ENCODE measurements around the gene ESM1.
A peak's percentile ranks its signal among the peaks of the same experiment; 100 is the strongest.

The ESM1 gene

GRCh38 chr5:54975701-54976100, 9.7 kb downstream of the ESM1 start:
- DNase-seq, result no peak

- DNase-seq, result no peak
Measured at GRCh38 chr5:54969856-54970828, 15.3 kb downstream of the ESM1 start.

- DNase-seq, result no peak
Measured at GRCh38 chr5:54969242-54969641, 16.2 kb downstream of the ESM1 start.

GRCh38 chr5:54965806-54966205, 19.6 kb downstream of the ESM1 start:
- no peak for DNase-seq

GRCh38 chr5:54964405-54964804, 21.0 kb downstream of the ESM1 start:
- no peak for DNase-seq

GRCh38 chr5:54959673-54960418, 25.5 kb downstream of the ESM1 start:
- DNase-seq, result no peak

GRCh38 chr5:54956922-54957321, 28.5 kb downstream of the ESM1 start:
- no peak for DNase-seq

GRCh38 chr5:54947187-54947586, 38.2 kb downstream of the ESM1 start:
- DNase-seq, result no peak

- DNase-seq, result no peak
Measured at GRCh38 chr5:54946306-54946819, 39.0 kb downstream of the ESM1 start.

GRCh38 chr5:54944364-54944763, 41.0 kb downstream of the ESM1 start:
- peak; percentile 6 for DNase-seq

- DNase-seq, result no peak
Measured at GRCh38 chr5:54942064-54942778, 43.2 kb downstream of the ESM1 start.

GRCh38 chr5:54936201-54936600, 49.2 kb downstream of the ESM1 start:
- no peak for DNase-seq

GRCh38 chr5:54932789-54933188, 52.6 kb downstream of the ESM1 start:
- DNase-seq, result no peak

GRCh38 chr5:54930736-54931135, 54.7 kb downstream of the ESM1 start:
- no peak for DNase-seq
